HT1080 (cell line): ENCODE measurements around the gene SIRPA. TPM values are rescaled to one million over a fixed set of nuclear protein-coding genes. Genes with fewer than 3 reads are reported as not detected.

Source experiments
- DNase-seq: peaks from one replicate; pipeline ENCODE4 v3.0.0-alpha.2; 2015; ENCODE audit warnings: low read depth
- total RNA-seq: library from RNA; depleted of rRNA; stranded (reverse); fragments of >200 nt; shearing (Covaris generic); gene quantifications from 2 replicates; pipeline ENCODE4 v1.2.3, GENCODE V29; 2014

SIRPA gene
- total RNA-seq, 1 experiment from 2014 or later, result 8.9 TPM

DNA sequence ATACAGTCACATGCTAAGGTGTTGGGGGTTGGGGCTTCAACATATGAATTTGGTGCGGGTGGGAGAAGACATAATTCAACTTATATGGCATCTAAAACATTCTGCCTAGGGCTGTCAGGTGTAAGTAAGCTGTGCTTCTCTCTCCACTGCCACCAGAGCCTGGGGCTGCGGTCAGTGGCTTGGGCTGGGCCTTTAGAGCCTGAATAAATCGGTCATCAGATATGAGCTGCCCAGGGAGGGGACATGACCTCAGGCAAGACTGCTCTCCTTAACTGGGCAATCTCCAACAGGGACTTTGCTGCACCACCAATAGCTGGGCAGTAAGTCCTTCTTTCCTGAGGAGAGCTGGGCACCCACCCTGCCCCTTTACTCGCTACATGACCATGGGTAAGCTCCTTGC, 24.9 kb upstream of the SIRPA start:
- DNase-seq, result no peak

- DNase-seq, result no peak
Measured at GRCh38 chr20:1870792-1871550, 24.2 kb upstream of the SIRPA start.

- DNase-seq, result peak; percentile 28
Measured at GRCh38 chr20:1871807-1872458, 23.3 kb upstream of the SIRPA start.

- DNase-seq, result no peak
Measured at GRCh38 chr20:1872459-1873097, 22.6 kb upstream of the SIRPA start.

GRCh38 chr20:1874450-1875182, 20.6 kb upstream of the SIRPA start:
- no peak for DNase-seq

- DNase-seq, result no peak
Measured at GRCh38 chr20:1875183-1875554, 20.0 kb upstream of the SIRPA start.

DNA sequence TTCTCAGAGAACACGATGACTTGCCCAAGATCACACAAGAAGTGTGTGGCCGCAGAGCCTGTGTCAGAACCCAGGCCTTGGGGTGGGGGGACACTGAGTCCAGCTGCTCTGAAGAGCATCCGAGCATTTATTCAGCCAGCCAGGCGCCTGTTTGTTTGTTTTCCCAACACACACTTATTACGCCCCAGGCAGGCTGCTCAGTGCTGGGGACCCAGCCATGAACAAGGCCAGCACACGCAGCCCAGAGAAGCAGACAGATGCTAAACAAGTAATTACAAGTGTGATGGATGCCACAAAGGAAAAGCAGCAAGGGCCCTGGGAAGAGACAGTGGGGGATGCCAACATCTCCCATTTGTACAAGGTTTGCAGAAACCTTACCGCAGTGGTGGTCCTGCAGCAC, 19.4 kb upstream of the SIRPA start:
- no peak for DNase-seq

GRCh38 chr20:1876217-1876921, 18.8 kb upstream of the SIRPA start:
- no peak for DNase-seq

DNA sequence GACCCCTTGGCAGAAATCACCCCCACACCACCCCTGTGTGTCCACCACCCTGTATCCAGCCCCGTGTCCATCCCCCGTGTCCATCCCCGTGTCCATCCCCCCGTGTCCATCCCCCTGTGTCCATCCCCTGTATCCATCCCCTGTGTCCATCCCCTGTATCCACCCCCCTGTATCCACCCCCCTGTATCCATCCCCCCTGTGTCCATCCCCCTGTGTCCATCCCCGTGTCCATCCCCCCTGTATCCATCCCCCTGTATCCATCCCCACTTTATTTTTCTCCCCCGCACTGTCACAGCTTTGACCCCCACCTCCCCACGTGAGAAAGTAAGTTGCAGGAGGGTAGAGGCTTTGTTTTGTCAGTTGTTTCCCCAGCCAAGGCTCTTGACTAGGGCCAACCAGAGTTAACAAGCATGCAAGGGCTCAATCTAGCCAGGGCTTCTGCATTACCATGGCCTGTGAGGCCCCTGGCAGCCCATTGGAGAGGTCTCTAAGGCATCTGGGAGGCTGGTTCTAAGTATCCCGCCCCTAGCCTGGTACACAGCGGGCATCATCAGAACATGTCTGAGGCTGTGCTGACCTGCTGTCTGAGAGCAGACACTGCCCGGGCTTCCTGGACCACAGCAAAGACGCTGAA, 18.1 kb upstream of the SIRPA start:
- no peak for DNase-seq

- DNase-seq, result no peak
Measured at GRCh38 chr20:1877609-1878200, 17.5 kb upstream of the SIRPA start.

- DNase-seq, result no peak
Measured at GRCh38 chr20:1879369-1879768, 15.8 kb upstream of the SIRPA start.

GRCh38 chr20:1879934-1880333, 15.3 kb upstream of the SIRPA start:
- no peak for DNase-seq

DNA sequence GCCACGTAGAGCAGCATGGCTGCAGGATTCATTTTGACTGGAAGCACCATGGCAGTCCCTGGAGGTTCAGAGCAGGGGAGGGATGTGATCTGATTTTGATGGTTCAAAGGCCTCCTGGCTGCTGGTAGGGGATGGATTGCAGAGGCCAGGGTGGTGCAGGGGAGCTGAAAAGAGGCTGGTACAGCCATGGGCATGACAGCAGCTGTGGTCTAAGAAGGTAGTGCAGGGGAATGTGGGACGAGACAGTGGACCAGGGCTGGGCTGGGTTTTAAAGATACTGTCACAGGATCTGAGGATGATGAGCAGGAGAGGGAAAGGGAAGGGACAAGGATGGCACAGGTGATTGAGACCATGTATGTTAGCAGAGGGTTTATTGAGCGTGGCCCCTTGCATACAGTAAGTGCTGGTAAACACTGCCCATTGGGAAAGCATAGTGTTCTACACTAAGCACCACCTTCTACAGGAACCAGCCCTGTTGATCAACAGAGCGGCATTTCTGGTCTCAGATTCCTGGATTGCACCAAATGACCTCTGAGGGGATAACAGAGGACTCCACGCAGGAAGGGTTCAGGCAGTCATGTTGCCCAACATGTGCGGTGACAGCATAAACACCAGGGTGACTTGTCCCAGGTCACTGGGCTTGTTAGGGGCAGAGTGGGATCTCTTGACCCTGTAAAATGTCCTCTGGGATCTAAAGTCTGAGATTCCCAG, 14.5 kb upstream of the SIRPA start:
- no peak for DNase-seq

GRCh38 chr20:1881240-1881835, 13.9 kb upstream of the SIRPA start:
- no peak for DNase-seq

DNA sequence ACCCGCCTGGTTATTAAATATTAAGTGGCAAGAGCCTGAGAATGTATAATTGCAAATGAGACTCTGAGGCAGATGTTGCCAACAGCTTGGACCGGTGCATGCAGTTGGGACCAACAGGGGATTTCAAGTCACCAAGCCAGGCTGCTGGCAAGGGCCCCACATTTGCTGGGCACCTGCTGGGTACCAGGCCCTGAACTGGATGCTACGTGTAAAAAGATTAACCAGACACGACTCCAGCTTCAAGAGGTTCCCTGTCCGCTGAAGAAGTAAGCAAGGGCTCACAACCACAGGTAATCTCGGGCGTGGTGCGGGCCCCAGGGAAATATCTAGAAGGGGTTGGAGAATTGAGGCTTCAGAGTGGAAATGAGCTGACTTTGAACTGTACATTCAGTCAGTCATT, 13.2 kb upstream of the SIRPA start:
- no peak for DNase-seq

DNA sequence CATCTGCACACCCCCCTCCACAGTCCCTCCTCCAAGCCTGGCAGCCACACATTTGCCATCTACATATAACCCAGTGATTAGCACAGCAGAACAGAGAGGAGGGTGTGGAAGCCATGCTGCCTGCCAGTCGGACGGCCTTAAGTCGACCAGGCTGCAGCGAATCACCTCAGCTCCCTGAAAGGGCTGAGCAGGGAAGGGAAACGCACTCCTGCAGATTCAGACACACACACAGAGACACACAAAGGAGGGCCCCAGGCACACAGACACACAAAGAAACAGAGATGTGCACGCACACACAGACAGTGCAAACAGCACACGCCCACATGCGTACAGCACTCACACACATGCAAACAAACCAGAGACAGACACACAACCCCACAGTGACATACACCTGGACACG, 11.2 kb upstream of the SIRPA start:
- DNase-seq, result no peak

- DNase-seq, result no peak
Measured at GRCh38 chr20:1885254-1885653, 10.0 kb upstream of the SIRPA start.

DNA sequence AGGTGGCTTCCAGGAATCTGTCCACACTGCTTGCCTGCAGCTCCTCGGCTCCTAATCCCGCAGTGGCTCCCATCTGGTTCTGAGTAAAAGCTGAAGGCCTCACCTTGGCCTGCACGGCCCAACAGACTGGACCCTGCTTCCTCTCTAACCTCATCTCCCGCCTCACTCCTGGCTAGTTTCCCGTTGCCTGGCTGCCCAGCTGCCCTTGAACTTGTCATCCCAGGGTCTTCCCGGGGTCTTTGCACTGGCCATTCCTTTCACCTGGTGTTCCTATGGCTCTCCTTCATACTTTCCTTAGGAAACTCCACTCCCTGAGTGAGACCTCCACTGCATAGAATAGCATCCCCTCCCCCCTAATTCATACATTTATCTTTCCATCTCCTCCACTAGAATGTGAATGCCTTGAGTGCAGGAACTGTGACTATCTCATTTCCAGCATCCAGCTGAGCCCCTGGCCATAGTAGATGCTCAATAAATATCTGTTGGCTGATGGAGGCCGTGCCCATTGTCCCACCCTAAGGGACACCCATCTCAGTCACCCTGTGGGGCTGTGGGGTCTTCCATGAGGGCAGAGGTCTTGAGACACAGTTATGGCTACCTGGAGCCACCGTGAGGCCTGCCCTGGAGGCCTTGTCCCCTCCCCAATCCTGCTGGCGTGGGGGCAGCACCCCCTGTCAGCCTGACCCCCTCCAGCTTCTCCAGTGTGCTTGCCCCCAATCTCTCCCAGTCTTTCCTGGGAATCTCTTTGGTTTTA, 9.1 kb upstream of the SIRPA start:
- no peak for DNase-seq

GRCh38 chr20:1887321-1887720, 7.9 kb upstream of the SIRPA start:
- no peak for DNase-seq
